NCI-H345 (cell line): ENCODE measurements around the gene STAT6.

Experiments used
- DNase-seq: peaks from one replicate; lab custom pipeline; 2025; lab: John Stamatoyannopoulos, UW

STAT6 gene

GRCh38 chr12:57111031-57111734 is at the start of gene STAT6:
TSS of gene STAT6 (minus strand) at chr12:57111362. CDS start at chr12:57108278, 3,084 bp downstream.
- DNase-seq, result no peak

GRCh38 chr12:57160741-57161140 is 49.6 kb upstream of the STAT6 start:
- no peak for DNase-seq

- DNase-seq, result no peak
These were observed 48.9 kb upstream of the STAT6 start for GRCh38 chr12:57160040-57160439.

- no peak for DNase-seq
These were observed 48.1 kb upstream of the STAT6 start for GRCh38 chr12:57159311-57159710.

- DNase-seq, result no peak
These were observed 47.5 kb upstream of the STAT6 start for GRCh38 chr12:57158665-57159064.

GRCh38 chr12:57158186-57158585 is 47.0 kb upstream of the STAT6 start:
- DNase-seq, result no peak

GRCh38 chr12:57157588-57158173 is 46.5 kb upstream of the STAT6 start:
- DNase-seq, result no peak

- no peak for DNase-seq
These were observed 45.7 kb upstream of the STAT6 start for GRCh38 chr12:57156701-57157403.

- DNase-seq, result no peak
These were observed 43.8 kb upstream of the STAT6 start for GRCh38 chr12:57154804-57155434.

- DNase-seq, result no peak
These were observed 42.9 kb upstream of the STAT6 start for GRCh38 chr12:57154076-57154475.

GRCh38 chr12:57153415-57153997 is 42.3 kb upstream of the STAT6 start:
- no peak for DNase-seq

- DNase-seq, result no peak
These were observed 41.5 kb upstream of the STAT6 start for GRCh38 chr12:57152639-57153038.

GRCh38 chr12:57151741-57152630 is 40.8 kb upstream of the STAT6 start:
- DNase-seq, result no peak

GRCh38 chr12:57150400-57151000 is 39.3 kb upstream of the STAT6 start:
- no peak for DNase-seq

GRCh38 chr12:57149245-57149900 is 38.2 kb upstream of the STAT6 start:
- no peak for DNase-seq

- DNase-seq, result no peak
These were observed 37.5 kb upstream of the STAT6 start for GRCh38 chr12:57148469-57149244.

- DNase-seq, result no peak
These were observed 36.1 kb upstream of the STAT6 start, which contains the start of gene LRP1-AS for GRCh38 chr12:57146961-57147944. TSS of gene LRP1-AS (minus strand) at chr12:57147619.

- DNase-seq, result no peak
These were observed 34.9 kb upstream of the STAT6 start for GRCh38 chr12:57146092-57146491.
